Activated CD4-positive, alpha-beta T cell treated with anti-CD3 and anti-CD28 coated beads for 36 hours (primary cell): ENCODE results near the gene EPHB2. TPM values are rescaled to one million over a fixed set of nuclear protein-coding genes. Genes with fewer than 3 reads are reported as not detected.

Experiments
- ATAC-seq: fragments of 200-7000 bp; cut with Tn5 transposase; one replicate; pipeline ENCODE4 v1.10.0; 2021; ENCODE audit warnings: mild to moderate bottlenecking, moderate library complexity
- CTCF ChIA-PET: fragments of 350-600 bp; sonication (Branson Sonifier 250); formaldehyde crosslinking; loops from one replicate; lab custom pipeline; 2021; ENCODE audit warnings: antibody characterized with exemption; lab: Charles Lee
- POLR2A ChIA-PET: fragments of 350-600 bp; sonication (Branson Sonifier 250); formaldehyde crosslinking; loops from one replicate; lab custom pipeline; 2021; ENCODE audit warnings: antibody characterized with exemption, inconsistent platforms; lab: Charles Lee
- DNase-seq: peaks from one replicate; pipeline ENCODE4 v3.0.0-alpha.2; 2020
- H3K27ac Mint-ChIP-seq: one replicate; pipeline ENCODE4 v1.8.0; 2021; ENCODE audit warnings: mixed read lengths
- H3K27me3 Mint-ChIP-seq: one replicate; pipeline ENCODE4 v1.8.0; 2021; ENCODE audit warnings: mixed read lengths
- H3K36me3 Mint-ChIP-seq: one replicate; pipeline ENCODE4 v1.8.0; 2021; ENCODE audit warnings: low read depth, mixed read lengths
- H3K4me1 Mint-ChIP-seq: one replicate; pipeline ENCODE4 v1.8.0; 2021; ENCODE audit warnings: mixed read lengths
- H3K4me3 Mint-ChIP-seq: one replicate; pipeline ENCODE4 v1.8.0; 2021; ENCODE audit warnings: mild to moderate bottlenecking, moderate library complexity, mixed read lengths
- H3K9me3 Mint-ChIP-seq: one replicate; pipeline ENCODE4 v1.8.0; 2021; ENCODE audit warnings: low read depth, mixed read lengths
- intact Hi-C, 2 experiments: fragments of 100-400 bp; cut with DNase I in 1 of 2; cut with micrococcal nuclease in 1 of 2; formaldehyde crosslinking; loops; one replicate each; pipeline versions ENCODE4 v1.14.2 to v1.15.1; 2022 to 2024; cut with DNase I, micrococcal nuclease
- total RNA-seq, 2 experiments: library from RNA; stranded (reverse); gene quantifications; one replicate each; pipeline ENCODE4 v1.2.3, GENCODE V29; 2021

The EPHB2 gene
- total RNA-seq, 2 experiments from 2014 or later = not detected

- intact Hi-C loops = no loop called here
- POLR2A ChIA-PET = no interaction called here
Measured at GRCh38 chr1:22875241-22875640, 164.6 kb downstream of the EPHB2 start.

GRCh38 chr1:22875841-22876240, 165.2 kb downstream of the EPHB2 start:
- Mint-ChIP-seq H3K27me3 (peaks cover 2% of the 10 kb centered on the region), H3K4me3 (no peak overlapping the region), H3K4me1 (no peaks in the 10 kb centered on the region), H3K27ac (no peak overlapping the region), H3K36me3 (no peaks in the 10 kb centered on the region), H3K9me3 (no peaks in the 10 kb centered on the region)
- POLR2A ChIA-PET = no interaction called here
- CTCF ChIA-PET = no interaction called here
- intact Hi-C loops = no loop called here
- DNase-seq (no peak), ATAC-seq (no peak)

More at GRCh38 chr1:22875241-22875640, 164.6 kb downstream of the EPHB2 start:
- H3K9me3 Mint-ChIP-seq = no peaks in the 10 kb centered on the region
- no peak for DNase-seq
- CTCF ChIA-PET = no interaction called here
- ATAC-seq = no peak
- no peak overlapping the region for H3K27ac Mint-ChIP-seq
- H3K27me3 Mint-ChIP-seq = peaks cover 2% of the 10 kb centered on the region
- H3K4me3 Mint-ChIP-seq = no peak overlapping the region
- no peaks in the 10 kb centered on the region for H3K36me3 Mint-ChIP-seq
- no peaks in the 10 kb centered on the region for H3K4me1 Mint-ChIP-seq

- no peaks in the 10 kb centered on the region for H3K4me1 Mint-ChIP-seq
- no peak overlapping the region for H3K4me3 Mint-ChIP-seq
- H3K9me3 Mint-ChIP-seq = no peaks in the 10 kb centered on the region
- peaks cover 2% of the 10 kb centered on the region for H3K27me3 Mint-ChIP-seq
- ATAC-seq = no peak
- intact Hi-C loops = no loop called here
- H3K27ac Mint-ChIP-seq = no peak overlapping the region
- ChIA-PET CTCF (no interaction called here), POLR2A (interaction anchor here (0.6 kb wide), 1 partner anchor 1276 kb away, joined by 4 read pairs; no protein-coding TSS in a partner anchor)
- H3K36me3 Mint-ChIP-seq = no peaks in the 10 kb centered on the region
- DNase-seq = no peak
Measured at GRCh38 chr1:22876359-22877111, 165.9 kb downstream of the EPHB2 start.

- intact Hi-C loops = no loop called here
- no peaks in the 10 kb centered on the region for H3K36me3 Mint-ChIP-seq
- H3K9me3 Mint-ChIP-seq = no peaks in the 10 kb centered on the region
- H3K4me3 Mint-ChIP-seq = no peak overlapping the region
- no peak for DNase-seq
- H3K4me1 Mint-ChIP-seq = no peaks in the 10 kb centered on the region
- peaks cover under 1% of the 10 kb centered on the region for H3K27me3 Mint-ChIP-seq
- H3K27ac Mint-ChIP-seq = no peak overlapping the region
- ChIA-PET POLR2A (interaction anchor here (0.6 kb wide), 1 partner anchor 1275 kb away, joined by 4 read pairs; no protein-coding TSS in a partner anchor), CTCF (interaction anchor here (0.6 kb wide), 1 partner anchor 106 kb away, joined by 4 read pairs; no protein-coding TSS in a partner anchor)
- ATAC-seq = no peak
Measured at GRCh38 chr1:22877112-22877915, 166.7 kb downstream of the EPHB2 start.

- no peaks in the 10 kb centered on the region for H3K36me3 Mint-ChIP-seq
- H3K27ac Mint-ChIP-seq = no peak overlapping the region
- no peak overlapping the region for H3K4me3 Mint-ChIP-seq
- no peaks in the 10 kb centered on the region for H3K9me3 Mint-ChIP-seq
- intact Hi-C loops = no loop called here
- no peaks in the 10 kb centered on the region for H3K4me1 Mint-ChIP-seq
- CTCF ChIA-PET = interaction anchor here (0.6 kb wide), 1 partner anchor 105 kb away, joined by 4 read pairs; no protein-coding TSS in a partner anchor
- ATAC-seq (no peak), DNase-seq (no peak)
- H3K27me3 Mint-ChIP-seq = no peaks in the 10 kb centered on the region
- POLR2A ChIA-PET = no interaction called here
Measured at GRCh38 chr1:22877980-22878379, 167.3 kb downstream of the EPHB2 start.

- no peaks in the 10 kb centered on the region for H3K36me3 Mint-ChIP-seq
- no peaks in the 10 kb centered on the region for H3K9me3 Mint-ChIP-seq
- CTCF ChIA-PET = no interaction called here
Measured at GRCh38 chr1:22878626-22879025, 168.0 kb downstream of the EPHB2 start.

GRCh38 chr1:22879445-22879844, 168.8 kb downstream of the EPHB2 start:
- H3K9me3 Mint-ChIP-seq = no peaks in the 10 kb centered on the region
- intact Hi-C loops = no loop called here
- ChIA-PET CTCF (interaction anchor here (0.7 kb wide), 1 partner anchor 18 kb away, joined by 3 read pairs; no protein-coding TSS in a partner anchor), POLR2A (no interaction called here)
- H3K36me3 Mint-ChIP-seq = no peaks in the 10 kb centered on the region
- H3K27me3 Mint-ChIP-seq = no peaks in the 10 kb centered on the region
- no peak for DNase-seq
- no peaks in the 10 kb centered on the region for H3K4me1 Mint-ChIP-seq
- no peak overlapping the region for H3K4me3 Mint-ChIP-seq
- no peak for ATAC-seq
- H3K27ac Mint-ChIP-seq = no peak overlapping the region

More at GRCh38 chr1:22878626-22879025, 168.0 kb downstream of the EPHB2 start:
- H3K4me1 Mint-ChIP-seq = no peaks in the 10 kb centered on the region
- H3K27me3 Mint-ChIP-seq = no peaks in the 10 kb centered on the region
- DNase-seq (no peak), ATAC-seq (no peak)
- POLR2A ChIA-PET = no interaction called here
- intact Hi-C loops = no loop called here
- no peak overlapping the region for H3K27ac Mint-ChIP-seq
- no peak overlapping the region for H3K4me3 Mint-ChIP-seq

- Mint-ChIP-seq H3K4me3 (no peak overlapping the region), H3K4me1 (peaks cover 7% of the 10 kb centered on the region), H3K36me3 (no peaks in the 10 kb centered on the region), H3K27ac (no peak overlapping the region), H3K27me3 (peaks cover 2% of the 10 kb centered on the region), H3K9me3 (no peaks in the 10 kb centered on the region)
- DNase-seq (no peak), ATAC-seq (no peak)
- POLR2A ChIA-PET = no interaction called here
- intact Hi-C loops = no loop called here
- CTCF ChIA-PET = no interaction called here
Measured at GRCh38 chr1:22880174-22880601, 169.5 kb downstream of the EPHB2 start.

GRCh38 chr1:22883406-22883805, 172.8 kb downstream of the EPHB2 start:
- Mint-ChIP-seq H3K4me1 (peaks cover 9% of the 10 kb centered on the region), H3K36me3 (no peaks in the 10 kb centered on the region), H3K27me3 (peaks cover 2% of the 10 kb centered on the region), H3K27ac (no peak overlapping the region), H3K4me3 (no peak overlapping the region), H3K9me3 (no peaks in the 10 kb centered on the region)
- ChIA-PET CTCF (interaction anchor here (0.6 kb wide), 1 partner anchor 483 kb away, joined by 3 read pairs; no protein-coding TSS in a partner anchor), POLR2A (no interaction called here)
- intact Hi-C loops = no loop called here
- DNase-seq (no peak), ATAC-seq (no peak)

GRCh38 chr1:22884806-22885530, 174.3 kb downstream of the EPHB2 start:
- Mint-ChIP-seq H3K27ac (no peak overlapping the region), H3K4me1 (peaks cover 9% of the 10 kb centered on the region)
- peak; percentile 39 for ATAC-seq

GRCh38 chr1:22886211-22886610, 175.6 kb downstream of the EPHB2 start:
- Mint-ChIP-seq H3K36me3 (no peaks in the 10 kb centered on the region), H3K4me1 (peaks cover 9% of the 10 kb centered on the region), H3K9me3 (no peaks in the 10 kb centered on the region), H3K27me3 (peaks cover 2% of the 10 kb centered on the region), H3K27ac (no peak overlapping the region), H3K4me3 (no peak overlapping the region)
- no peak for ATAC-seq
- POLR2A ChIA-PET = no interaction called here
- no peak for DNase-seq
- intact Hi-C loops = no loop called here
- CTCF ChIA-PET = no interaction called here

More at GRCh38 chr1:22884806-22885530, 174.3 kb downstream of the EPHB2 start:
- intact Hi-C loops = no loop called here
- no peaks in the 10 kb centered on the region for H3K9me3 Mint-ChIP-seq
- no peak overlapping the region for H3K4me3 Mint-ChIP-seq
- peaks cover 2% of the 10 kb centered on the region for H3K27me3 Mint-ChIP-seq
- H3K36me3 Mint-ChIP-seq = no peaks in the 10 kb centered on the region
- POLR2A ChIA-PET = no interaction called here
- CTCF ChIA-PET = interaction anchor here (1.2 kb wide), 1 partner anchor 180 kb away, joined by 3 read pairs; no protein-coding TSS in a partner anchor
- DNase-seq = peak; percentile 20
